Measurements from ENCODE around the gene ABLIM3.

DNA sequence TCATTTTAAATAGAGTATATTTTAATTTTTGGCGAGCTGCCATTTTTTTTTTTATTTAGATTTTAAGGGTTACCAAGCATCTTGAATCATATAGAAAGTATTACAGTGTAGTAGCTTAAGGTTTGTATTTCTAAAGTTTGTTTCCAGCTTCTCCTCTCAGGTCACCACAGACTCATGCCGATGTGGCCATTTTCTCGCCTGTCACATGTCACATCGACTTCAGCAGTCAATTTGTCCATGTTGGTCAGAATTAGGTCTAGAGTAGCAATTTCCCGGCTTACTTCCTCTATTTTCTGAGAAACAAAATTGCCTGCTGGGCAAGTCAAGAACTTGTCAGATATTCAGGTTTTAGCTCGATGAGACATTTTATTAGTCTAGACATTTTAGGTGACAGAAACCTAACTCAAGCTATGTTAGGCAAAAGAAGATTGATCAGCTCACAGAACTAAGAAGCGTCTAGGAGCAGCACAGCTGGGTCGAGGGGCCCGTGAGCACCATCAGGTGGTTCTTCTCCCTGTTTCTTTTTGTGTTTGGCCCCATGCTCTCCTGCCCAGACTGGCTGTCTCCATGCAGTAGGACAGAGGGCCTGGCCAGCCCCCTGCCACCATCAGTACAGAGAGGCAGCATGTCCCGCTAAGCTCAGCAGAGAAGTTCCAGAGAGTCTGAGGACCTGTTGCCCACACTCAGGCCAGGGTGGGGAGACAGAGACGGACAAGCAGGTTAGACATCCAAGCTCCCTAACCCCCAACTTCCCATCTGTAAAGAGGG is 82.0 kb downstream of the ABLIM3 start:
- no peak for TF ChIP-seq CTCF (conservative IDR thresholded peaks at IDR 0.05; ENCODE audit: low read depth in 2 of 2)
- TF ChIP-seq REST (IDR thresholded peaks at IDR 0.05; ENCODE audit: unreplicated experiment), result no peak
- no peak for TF ChIP-seq EZH2phosphoT487 (IDR thresholded peaks at IDR 0.05; ENCODE audit: unreplicated experiment)
- TF ChIP-seq STAT1 (IDR thresholded peaks at IDR 0.05; ENCODE audit: unreplicated experiment), result no peak
- no peak for TF ChIP-seq EZH2 (IDR thresholded peaks at IDR 0.05; ENCODE audit: low read depth, unreplicated experiment)
- no peak for TF ChIP-seq POLR2AphosphoS5 (IDR thresholded peaks at IDR 0.05; ENCODE audit: low read depth)
- no peak for TF ChIP-seq ETS1 (IDR thresholded peaks at IDR 0.05)
- TF ChIP-seq CREB1 (CRISPR knock-in tag; IDR thresholded peaks at IDR 0.05; ENCODE audit: low read depth), result no peak
- no peak for TF ChIP-seq ZNF114 (CRISPR knock-in tag; IDR thresholded peaks at IDR 0.05)

Data from GM23338 (cell line).